ENCODE results near the gene GPR37L1. TPM values are rescaled to one million over a fixed set of nuclear protein-coding genes. Genes with fewer than 3 reads are reported as not detected.

GPR37L1 gene
- polyA plus RNA-seq, result not detected in 2 replicates
- polyA minus RNA-seq, result not detected in 2 replicates

GRCh38 chr1:202122639-202123335 lies at the start of gene GPR37L1:
Gene GPR37L1 (plus strand): TSS chr1:202122917. CDS start chr1:202122964, 47 bp downstream.
- no peak within 1 kb of the TSS for H3K4me3 ChIP-seq (ENCODE audit: low read length)
- H3F3A ChIP-seq (ENCODE audit: insufficient read depth, low read length, poor library complexity, severe bottlenecking), result no peaks in the 10 kb centered on the region
- no peaks in the 10 kb centered on the region for H3K79me2 ChIP-seq (replicated peaks; ENCODE audit: insufficient read depth, low read length)
- H3K27ac ChIP-seq (ENCODE audit: low read length), result no peak within 1 kb of the TSS
- H3K9ac ChIP-seq (ENCODE audit: low read length), result no peak within 1 kb of the TSS
- H3K36me3 ChIP-seq (ENCODE audit: insufficient read depth, low read length), result no peaks in the 10 kb centered on the region
- no peak within 1 kb of the TSS for H2AFZ ChIP-seq (ENCODE audit: low read depth, low read length)
- TF ChIP-seq MXI1 (conservative IDR thresholded peaks at IDR 0.05; ENCODE audit: poor library complexity, severe bottlenecking), result no peak
- no peak for TF ChIP-seq REST (IDR thresholded peaks at IDR 0.05; ENCODE audit: borderline replicate concordance)
- no peak for TF ChIP-seq CTCF (IDR thresholded peaks at IDR 0.05; ENCODE audit: poor library complexity, severe bottlenecking)
- no peak for TF ChIP-seq POLR2AphosphoS5 (IDR thresholded peaks at IDR 0.05)
- TF ChIP-seq EP300 (conservative IDR thresholded peaks at IDR 0.05; ENCODE audit: poor library complexity, severe bottlenecking), result no peak
- TF ChIP-seq RAD21 (conservative IDR thresholded peaks at IDR 0.05), result no peak
- no peak for TF ChIP-seq SMC3 (conservative IDR thresholded peaks at IDR 0.05; ENCODE audit: poor library complexity)
- TF ChIP-seq EZH2 (IDR thresholded peaks at IDR 0.05; ENCODE audit: borderline replicate concordance, insufficient read depth, low read length, poor library complexity, severe bottlenecking), result no peak
- TF ChIP-seq TAF1 (IDR thresholded peaks at IDR 0.05; ENCODE audit: low read depth), result no peak
- no peaks in the 10 kb centered on the region for H3K27me3 ChIP-seq (ENCODE audit: insufficient read depth, low read depth, low read length)
- H4K20me1 ChIP-seq (ENCODE audit: insufficient read depth), result no peaks in the 10 kb centered on the region
- no peak within 1 kb of the TSS for H3K4me2 ChIP-seq (ENCODE audit: low read length)
- H3K9me3 ChIP-seq (ENCODE audit: low read length), result no peaks in the 10 kb centered on the region
- no peaks in the 10 kb centered on the region for H3K9me2 ChIP-seq (ENCODE audit: insufficient read depth, low read length)

GRCh38 chr1:202073206-202073605 lies 49.5 kb upstream of the GPR37L1 start:
- H3K36me3 ChIP-seq (ENCODE audit: insufficient read depth, low read length), result no peaks in the 10 kb centered on the region
- TF ChIP-seq POLR2AphosphoS5 (IDR thresholded peaks at IDR 0.05), result no peak
- TF ChIP-seq TAF1 (IDR thresholded peaks at IDR 0.05; ENCODE audit: low read depth), result no peak
- TF ChIP-seq RAD21 (conservative IDR thresholded peaks at IDR 0.05), result no peak
- no peak for TF ChIP-seq SMC3 (conservative IDR thresholded peaks at IDR 0.05; ENCODE audit: poor library complexity)
- TF ChIP-seq EZH2 (IDR thresholded peaks at IDR 0.05; ENCODE audit: borderline replicate concordance, insufficient read depth, low read length, poor library complexity, severe bottlenecking), result no peak

More at GRCh38 chr1:202073206-202073605, 49.5 kb upstream of the GPR37L1 start:
- H2AFZ ChIP-seq (ENCODE audit: low read depth, low read length), result no peak overlapping the region
- no peaks in the 10 kb centered on the region for H3F3A ChIP-seq (ENCODE audit: insufficient read depth, low read length, poor library complexity, severe bottlenecking)
- no peaks in the 10 kb centered on the region for H3K9me3 ChIP-seq (ENCODE audit: low read length)
- no peak overlapping the region for H3K4me3 ChIP-seq (ENCODE audit: low read length)
- H3K4me2 ChIP-seq (ENCODE audit: low read length), result no peak overlapping the region
- H3K27me3 ChIP-seq (ENCODE audit: insufficient read depth, low read depth, low read length), result no peaks in the 10 kb centered on the region
- no peaks in the 10 kb centered on the region for H4K20me1 ChIP-seq (ENCODE audit: insufficient read depth)
- no peaks in the 10 kb centered on the region for H3K79me2 ChIP-seq (replicated peaks; ENCODE audit: insufficient read depth, low read length)
- H3K27ac ChIP-seq (ENCODE audit: low read length), result no peak overlapping the region
- no peak overlapping the region for H3K9ac ChIP-seq (ENCODE audit: low read length)
- no peaks in the 10 kb centered on the region for H3K9me2 ChIP-seq (ENCODE audit: insufficient read depth, low read length)
